ENCODE measurements around the gene PHACTR3.

The PHACTR3 gene

GRCh38 chr20:59564943-59565342 lies 39.4 kb upstream of the PHACTR3 start:
- TF ChIP-seq CTCF (IDR thresholded peaks at IDR 0.05), result no peak

GRCh38 chr20:59565768-59566461 lies 38.4 kb upstream of the PHACTR3 start:
- TF ChIP-seq CTCF (IDR thresholded peaks at IDR 0.05), result no peak

GRCh38 chr20:59566631-59567524 lies 37.5 kb upstream of the PHACTR3 start:
- TF ChIP-seq CTCF (IDR thresholded peaks at IDR 0.05), result no peak

GRCh38 chr20:59567585-59568508 lies 36.5 kb upstream of the PHACTR3 start:
- no peak for TF ChIP-seq CTCF (IDR thresholded peaks at IDR 0.05)

- TF ChIP-seq CTCF (IDR thresholded peaks at IDR 0.05), result no peak
These were observed 35.8 kb upstream of the PHACTR3 start for GRCh38 chr20:59568509-59569024.

- TF ChIP-seq CTCF (IDR thresholded peaks at IDR 0.05), result no peak
These were observed 35.0 kb upstream of the PHACTR3 start for GRCh38 chr20:59569305-59569704.

GRCh38 chr20:59571151-59571550 lies 33.2 kb upstream of the PHACTR3 start:
- TF ChIP-seq CTCF (IDR thresholded peaks at IDR 0.05), result no peak

All from LNCAP (cell line).